Non-pigmented ciliary epithelial cell (primary cell): ENCODE measurements around the gene STK10.

Experiments used
- DNase-seq: peaks from one replicate; pipeline ENCODE4 v3.0.0-alpha.2; 2010; ENCODE audit warnings: low read depth

Gene STK10

GRCh38 chr5:172086194-172086975 lies 101.6 kb downstream of the STK10 start:
- no peak for DNase-seq

- DNase-seq, result no peak
These were observed 102.3 kb downstream of the STK10 start for GRCh38 chr5:172085738-172086137.

GRCh38 chr5:172082180-172082579 lies 105.8 kb downstream of the STK10 start:
- no peak for DNase-seq

GRCh38 chr5:172079876-172080275 lies 108.1 kb downstream of the STK10 start:
- no peak for DNase-seq

GRCh38 chr5:172078726-172079345 lies 109.2 kb downstream of the STK10 start:
- no peak for DNase-seq

- DNase-seq, result no peak
These were observed 110.2 kb downstream of the STK10 start for GRCh38 chr5:172077664-172078425.

- DNase-seq, result no peak
These were observed 111.2 kb downstream of the STK10 start for GRCh38 chr5:172076761-172077244.

- no peak for DNase-seq
These were observed 112.4 kb downstream of the STK10 start for GRCh38 chr5:172075656-172076055.

GRCh38 chr5:172074896-172075295 lies 113.1 kb downstream of the STK10 start:
- no peak for DNase-seq

- no peak for DNase-seq
These were observed 116.6 kb downstream of the STK10 start for GRCh38 chr5:172071309-172071875.

GRCh38 chr5:172065431-172066065 lies 122.5 kb downstream of the STK10 start:
- DNase-seq, result no peak

- DNase-seq, result no peak
These were observed 123.3 kb downstream of the STK10 start for GRCh38 chr5:172064766-172065165.

- no peak for DNase-seq
These were observed 123.7 kb downstream of the STK10 start for GRCh38 chr5:172064358-172064757.

GRCh38 chr5:172063463-172064235 lies 124.4 kb downstream of the STK10 start:
- no peak for DNase-seq

GRCh38 chr5:172059661-172060100 lies 128.3 kb downstream of the STK10 start:
- no peak for DNase-seq

GRCh38 chr5:172058088-172058487 lies 129.9 kb downstream of the STK10 start:
- no peak for DNase-seq

- DNase-seq, result no peak
These were observed 132.0 kb downstream of the STK10 start for GRCh38 chr5:172055996-172056395.

GRCh38 chr5:172055421-172055820 lies 132.6 kb downstream of the STK10 start:
- no peak for DNase-seq

- no peak for DNase-seq
These were observed 133.3 kb downstream of the STK10 start for GRCh38 chr5:172054611-172055153.

GRCh38 chr5:172052450-172053236 lies 135.4 kb downstream of the STK10 start:
- DNase-seq, result peak; percentile 51
